Skeletal muscle cell (primary cell): ENCODE results near the gene BLOC1S5.
A peak's percentile ranks its signal among the peaks of the same experiment; 100 is the strongest.

Experiments
- DNase-seq: peaks from one replicate; pipeline ENCODE4 v3.0.0-alpha.2; 2010; ENCODE audit warnings: low read depth
- H3K4me3 ChIP-seq: 2 replicates; pipeline ENCODE4 v1.5.1; 2011; ENCODE audit warnings: low read depth, mild to moderate bottlenecking, control low read depth, low read length, moderate library complexity

BLOC1S5 gene, protein sequence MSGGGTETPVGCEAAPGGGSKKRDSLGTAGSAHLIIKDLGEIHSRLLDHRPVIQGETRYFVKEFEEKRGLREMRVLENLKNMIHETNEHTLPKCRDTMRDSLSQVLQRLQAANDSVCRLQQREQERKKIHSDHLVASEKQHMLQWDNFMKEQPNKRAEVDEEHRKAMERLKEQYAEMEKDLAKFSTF

GRCh38 chr6:8063761-8064637 is at the start of gene BLOC1S5:
BLOC1S5 (minus strand) TSS chr6:8064389; CDS start chr6:8064376, 13 bp downstream.
- peak; percentile 88 for DNase-seq

GRCh38 chr6:8113131-8113654 is 49.0 kb upstream of the BLOC1S5 start:
- DNase-seq: no peak
- H3K4me3 ChIP-seq: no peak overlapping the region

More at GRCh38 chr6:8063761-8064637, at the start of gene BLOC1S5:
- H3K4me3 ChIP-seq: peak within 1 kb of the TSS; percentile 98

- H3K4me3 ChIP-seq: no peak overlapping the region
- no peak for DNase-seq
Observed at GRCh38 chr6:8110725-8111124, 46.5 kb upstream of the BLOC1S5 start.

DNA sequence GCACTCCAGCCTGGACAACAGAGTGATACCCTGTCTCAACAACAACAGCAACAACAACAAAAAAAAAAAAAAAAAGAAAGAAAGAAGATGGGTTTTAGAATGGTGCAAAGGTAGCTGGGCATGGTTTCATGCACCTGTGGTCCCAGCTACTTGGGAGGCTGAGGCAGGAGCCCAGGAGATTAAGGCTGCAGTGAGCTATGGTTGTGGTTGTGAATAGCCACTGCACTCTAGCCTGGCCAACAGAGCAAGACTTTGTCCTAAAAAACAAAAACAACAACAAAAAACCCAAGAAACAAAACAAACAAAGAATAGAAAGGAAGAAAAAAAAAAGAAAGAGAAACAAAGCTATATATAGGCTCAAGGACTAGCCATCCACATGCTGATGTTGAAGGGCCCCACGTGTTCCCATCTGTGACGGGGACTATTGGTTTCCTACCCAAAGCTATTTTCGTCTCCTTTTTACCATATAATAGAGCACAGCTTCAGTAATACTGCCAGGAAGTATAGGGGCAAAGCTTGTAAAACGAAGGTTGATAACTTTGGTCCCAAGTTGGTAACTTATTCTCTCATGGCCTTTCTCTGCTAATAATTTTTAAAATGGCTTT is 46.0 kb upstream of the BLOC1S5 start:
- DNase-seq: no peak
- no peak overlapping the region for H3K4me3 ChIP-seq

- H3K4me3 ChIP-seq: no peak overlapping the region
- DNase-seq: no peak
Observed at GRCh38 chr6:8108759-8109539, 44.8 kb upstream of the BLOC1S5 start.

- peak; percentile 95 for DNase-seq
- no peak overlapping the region for H3K4me3 ChIP-seq
Observed at GRCh38 chr6:8108031-8108660, 44.0 kb upstream of the BLOC1S5 start.

- DNase-seq: no peak
- no peak overlapping the region for H3K4me3 ChIP-seq
Observed at GRCh38 chr6:8105791-8106190, 41.6 kb upstream of the BLOC1S5 start.

DNA sequence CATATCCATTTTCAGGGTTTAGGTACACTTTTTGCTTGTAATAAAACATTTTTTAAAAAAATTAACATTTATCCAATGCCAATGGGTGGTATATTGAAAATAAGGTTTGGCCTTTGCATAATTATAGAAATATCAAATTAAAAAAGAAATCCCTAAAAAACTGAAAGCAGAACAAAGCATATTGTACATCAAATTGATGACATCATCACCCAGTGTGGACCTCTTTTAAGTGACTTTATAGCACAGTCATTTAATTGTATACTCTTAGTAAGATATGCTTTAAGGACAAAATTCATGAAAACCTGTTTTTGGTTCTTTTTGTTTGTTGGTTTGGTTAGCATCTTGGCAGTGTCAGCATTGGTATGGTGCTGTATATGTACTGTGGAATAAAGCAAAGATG is 39.5 kb upstream of the BLOC1S5 start:
- DNase-seq: no peak
- no peak overlapping the region for H3K4me3 ChIP-seq

GRCh38 chr6:8102122-8102958 is 38.2 kb upstream of the BLOC1S5 start, which contains the start of gene EEF1E1:
EEF1E1 (minus strand) TSS chr6:8102548; CDS start chr6:8102521, 27 bp downstream.
- peak; percentile 81 for DNase-seq
- peak within 1 kb of the TSS; percentile 67 for H3K4me3 ChIP-seq

- DNase-seq: no peak
- H3K4me3 ChIP-seq: no peak overlapping the region
Observed at GRCh38 chr6:8100159-8100854, 36.1 kb upstream of the BLOC1S5 start.

GRCh38 chr6:8090650-8091049 is 26.5 kb upstream of the BLOC1S5 start:
- H3K4me3 ChIP-seq: no peak overlapping the region
- DNase-seq: no peak

GRCh38 chr6:8088886-8089285 is 24.7 kb upstream of the BLOC1S5 start:
- no peak for DNase-seq

DNA sequence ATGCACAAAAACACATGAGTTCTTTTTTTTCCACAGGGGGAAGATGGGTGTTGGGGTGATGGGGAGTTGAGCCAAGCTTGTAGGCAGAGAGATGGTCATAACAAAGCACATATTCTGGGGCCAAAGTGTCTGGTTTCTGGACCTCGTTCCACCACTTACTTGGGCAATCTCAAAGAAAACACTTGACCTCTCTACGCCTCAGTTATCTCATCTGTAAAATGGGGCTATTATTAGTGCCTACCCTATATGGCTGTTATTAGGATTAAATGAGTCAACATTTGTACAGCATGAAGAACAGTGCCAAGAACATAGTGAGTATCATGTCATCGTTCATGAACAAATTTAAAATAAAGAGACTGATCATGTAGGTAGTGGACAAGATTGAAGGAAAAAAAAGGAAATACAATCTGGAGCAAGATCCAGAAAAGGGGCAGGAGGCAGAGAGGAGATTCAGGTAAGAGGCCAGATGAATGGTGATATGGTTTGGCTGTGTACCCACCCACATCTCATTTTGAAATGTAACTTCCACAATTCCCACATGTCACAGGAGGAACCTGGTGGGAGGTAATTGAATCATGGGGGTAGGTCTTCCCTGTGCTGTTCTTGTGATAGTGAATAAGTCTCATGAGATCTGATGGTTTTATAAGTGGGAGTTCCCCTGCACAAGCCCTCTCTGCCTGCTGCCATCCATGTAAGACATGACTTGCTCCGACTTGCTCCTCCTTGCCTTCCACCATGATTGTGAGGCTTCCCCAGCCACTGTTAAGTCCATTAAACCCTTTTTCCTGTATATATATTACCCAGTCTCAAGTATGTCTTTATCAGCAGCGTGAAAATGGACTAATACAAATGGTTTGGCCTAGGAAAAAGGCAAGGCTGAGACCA is 23.9 kb upstream of the BLOC1S5 start:
- H3K4me3 ChIP-seq: no peak overlapping the region
- no peak for DNase-seq

More at GRCh38 chr6:8088886-8089285, 24.7 kb upstream of the BLOC1S5 start:
- no peak overlapping the region for H3K4me3 ChIP-seq

GRCh38 chr6:8086755-8087306 is 22.6 kb upstream of the BLOC1S5 start:
- no peak overlapping the region for H3K4me3 ChIP-seq
- no peak for DNase-seq

DNA sequence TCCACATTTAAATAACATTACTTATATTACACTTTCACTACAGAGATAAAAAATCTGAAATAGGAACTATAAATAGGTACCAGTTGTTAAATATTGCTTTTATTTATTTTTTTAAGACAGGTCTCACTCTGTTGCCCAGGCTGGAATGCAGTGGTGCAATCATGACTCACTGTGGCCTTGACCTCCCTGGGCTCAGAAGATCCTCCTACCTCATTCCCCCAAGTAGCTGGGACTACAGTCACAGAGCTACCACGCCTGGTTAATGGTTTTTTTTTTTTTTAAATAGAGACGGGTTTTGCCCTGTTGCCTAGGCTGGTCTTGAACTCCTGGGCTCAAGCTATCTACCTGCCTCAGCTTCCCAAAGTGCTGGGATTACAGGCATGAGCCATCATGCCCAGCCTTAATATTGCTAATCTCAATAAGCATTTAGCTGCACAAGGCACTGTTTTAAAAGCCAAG is 20.9 kb upstream of the BLOC1S5 start:
- peak; percentile 90 for DNase-seq
- H3K4me3 ChIP-seq: no peak overlapping the region

DNA sequence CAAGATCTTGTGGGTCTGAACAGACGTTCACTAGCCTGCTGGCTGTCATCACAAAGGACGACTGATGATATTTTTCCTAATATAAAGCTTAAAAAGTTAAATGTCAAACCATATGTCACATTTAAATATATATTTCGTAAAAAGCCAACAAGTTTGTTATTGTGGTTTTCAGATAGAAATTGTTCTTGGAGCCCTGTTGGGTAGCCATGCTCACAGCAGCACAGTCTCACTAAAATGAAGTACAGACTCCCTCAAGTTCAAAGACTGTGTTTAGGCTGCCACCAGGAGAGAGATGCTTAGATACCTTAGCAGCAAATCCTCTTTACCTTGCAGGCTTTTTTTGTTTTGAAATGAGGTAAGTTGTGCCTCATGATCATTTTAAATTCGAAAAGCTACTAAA is 20.4 kb upstream of the BLOC1S5 start:
- DNase-seq: no peak
- no peak overlapping the region for H3K4me3 ChIP-seq
